Stimulated activated naive B cell treated with anti-CD40 and anti-IgM and Interleukin-4, amounts not matched to agents 10 μg/mL and 1 μg/mL and 100 μg/mL, for 72 hours (primary cell): ENCODE results near the gene NT5C1A.

ENCODE experiments used
- ATAC-seq, 2 donors: fragments of 150-1000 bp; cut with Tn5 transposase; replicated peaks; 2 replicates each; pipeline ENCODE4 v1.10.0; 2021; ENCODE audit warnings: moderate library complexity in 1 of 2
- DNase-seq: peaks from one replicate; pipeline ENCODE4 v3.0.0; 2021
- H3K27ac Mint-ChIP-seq: one replicate; pipeline ENCODE4 v1.8.0; 2022; ENCODE audit warnings: mild to moderate bottlenecking, mixed read lengths
- H3K27me3 Mint-ChIP-seq, 2 donors: one replicate each; pipeline ENCODE4 v1.8.0; 2022; ENCODE audit warnings: mixed read lengths in 2 of 2
- H3K36me3 Mint-ChIP-seq, 2 donors: one replicate each; pipeline ENCODE4 v1.8.0; 2022; ENCODE audit warnings: mixed read lengths in 2 of 2, mild to moderate bottlenecking in 1 of 2
- H3K4me1 Mint-ChIP-seq, 2 donors: one replicate each; pipeline ENCODE4 v1.8.0; 2022; ENCODE audit warnings: mixed read lengths in 2 of 2, mild to moderate bottlenecking in 1 of 2
- H3K4me3 Mint-ChIP-seq, 2 donors: one replicate each; pipeline ENCODE4 v1.8.0; 2022; ENCODE audit warnings: mild to moderate bottlenecking in 2 of 2, mixed read lengths in 2 of 2, moderate library complexity in 1 of 2
- H3K9me3 Mint-ChIP-seq, 2 donors: one replicate each; pipeline ENCODE4 v1.8.0; 2022; ENCODE audit warnings: mixed read lengths in 2 of 2, mild to moderate bottlenecking in 1 of 2

The NT5C1A gene

GRCh38 chr1:39613250-39613649 is 58.7 kb downstream of the NT5C1A start:
- DNase-seq (no peak), ATAC-seq (no peak)
- no peak overlapping the region for H3K27ac Mint-ChIP-seq
- H3K4me3 Mint-ChIP-seq = no peak overlapping the region
- peaks cover 2 to 8% of the 10 kb centered on the region in 2 donors for H3K4me1 Mint-ChIP-seq
- no peaks in the 10 kb centered on the region for H3K9me3 Mint-ChIP-seq
- no peaks in the 10 kb centered on the region for H3K36me3 Mint-ChIP-seq
- H3K27me3 Mint-ChIP-seq = peaks cover 18 to 31% of the 10 kb centered on the region in 2 donors

DNA sequence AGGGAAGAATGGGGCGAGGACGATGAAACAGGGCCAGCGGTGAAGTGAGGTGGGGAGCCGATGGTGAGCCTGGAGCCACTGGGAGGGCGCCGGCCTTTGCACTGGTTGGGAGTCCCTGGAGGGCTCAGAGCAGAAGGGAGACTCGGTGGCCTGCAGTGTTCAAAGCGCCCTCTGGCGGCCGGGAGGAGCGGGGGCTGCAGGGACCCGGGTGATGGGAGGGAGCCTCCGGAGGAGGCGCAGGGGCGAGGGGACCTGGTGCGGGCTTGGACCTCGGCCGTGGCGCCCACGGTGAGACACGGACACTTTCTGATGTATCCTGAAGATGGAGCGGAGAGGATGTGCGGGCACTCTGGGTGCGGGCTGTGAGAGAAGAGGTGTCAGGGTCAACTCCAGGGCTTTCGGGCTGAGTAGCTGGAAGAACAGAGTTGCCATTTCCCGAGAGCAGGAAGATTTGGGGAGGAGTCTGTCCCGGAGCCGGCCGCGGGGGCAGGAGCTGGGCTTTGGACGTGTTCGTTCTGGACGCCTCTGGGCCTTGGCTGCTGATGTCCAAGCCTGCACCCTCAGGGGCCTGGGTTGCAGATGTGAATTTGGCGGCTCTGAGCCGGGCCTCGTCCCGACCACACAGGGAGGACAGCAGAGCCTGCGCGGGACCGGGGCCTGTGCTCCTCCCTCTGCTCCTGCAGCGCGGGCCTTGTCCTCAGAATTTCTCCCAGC is 62.1 kb downstream of the NT5C1A start:
- Mint-ChIP-seq H3K27me3 (peaks cover 6 to 20% of the 10 kb centered on the region in 2 donors), H3K36me3 (no peaks in the 10 kb centered on the region), H3K9me3 (no peaks in the 10 kb centered on the region), H3K4me3 (peak overlapping the region in 1 of 2 donors; percentile 74), H3K27ac (no peak overlapping the region), H3K4me1 (peaks cover 2 to 8% of the 10 kb centered on the region in 2 donors)
- peak; percentile 93 to 94 for ATAC-seq
- DNase-seq = peak; percentile 53
